Esophagus muscularis mucosa (tissue), 3 donors: Measurements from ENCODE around the gene AAR2.

ENCODE experiments used
- POLR2A ChIP-seq: fragments of 450-650 bp; IDR thresholded peaks from one replicate; pipeline ENCODE4 v1.6.1; 2017; ENCODE audit warnings: antibody characterized with exemption, moderate library complexity, mild to moderate bottlenecking, low read depth
- POLR2AphosphoS5 ChIP-seq, 2 donors: sonication (generic); formaldehyde crosslinking; IDR thresholded peaks; one replicate each; pipeline ENCODE4 v1.6.1; 2017; ENCODE audit warnings: antibody characterized with exemption in 2 of 2
- TF ChIP-seq, protein P1 (sequence below), 3 experiments: fragments of 200-600 bp in 2 of 3; fragments of 450-650 bp in 1 of 3; sonication (generic) in 2 of 3; IDR thresholded peaks; one replicate each; pipeline ENCODE4 v1.5.1; 2017 to 2019; ENCODE audit warnings: antibody characterized with exemption in 3 of 3, mild to moderate bottlenecking in 2 of 3, moderate library complexity in 1 of 3

DNA sequence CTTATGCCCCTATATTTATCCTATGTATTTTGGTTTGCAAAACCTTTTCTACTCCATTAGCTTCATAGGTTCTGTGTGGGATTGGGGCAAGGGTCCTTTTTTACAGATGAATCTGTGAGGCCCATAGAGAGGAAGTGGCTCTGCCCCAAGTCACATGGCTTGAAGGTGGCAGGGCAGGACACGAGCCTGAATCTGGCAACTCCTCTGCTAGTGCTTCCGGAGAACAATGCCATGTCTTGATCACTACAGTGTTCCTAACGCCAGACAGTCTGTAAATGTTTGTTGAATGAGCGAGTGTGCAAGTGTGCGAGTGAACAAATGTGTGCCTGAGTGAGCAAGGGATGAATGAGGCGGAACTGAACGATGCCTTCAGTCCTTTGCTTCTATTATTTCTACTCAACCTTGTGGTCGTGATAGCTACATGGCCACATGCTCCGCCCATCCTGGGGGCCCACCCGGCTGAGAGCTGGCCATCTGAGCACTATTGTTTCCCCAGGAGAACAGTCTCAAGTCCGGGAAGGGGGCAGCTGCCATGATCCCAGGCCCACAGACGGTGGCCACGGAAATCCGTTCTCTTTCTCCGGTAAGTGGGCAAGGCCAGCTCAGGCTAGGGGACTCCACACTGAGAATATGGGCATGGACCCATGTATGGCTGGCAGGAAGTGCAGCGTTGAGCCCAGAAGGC, 17.8 kb upstream of the AAR2 start:
- TF ChIP-seq, protein P1, sequence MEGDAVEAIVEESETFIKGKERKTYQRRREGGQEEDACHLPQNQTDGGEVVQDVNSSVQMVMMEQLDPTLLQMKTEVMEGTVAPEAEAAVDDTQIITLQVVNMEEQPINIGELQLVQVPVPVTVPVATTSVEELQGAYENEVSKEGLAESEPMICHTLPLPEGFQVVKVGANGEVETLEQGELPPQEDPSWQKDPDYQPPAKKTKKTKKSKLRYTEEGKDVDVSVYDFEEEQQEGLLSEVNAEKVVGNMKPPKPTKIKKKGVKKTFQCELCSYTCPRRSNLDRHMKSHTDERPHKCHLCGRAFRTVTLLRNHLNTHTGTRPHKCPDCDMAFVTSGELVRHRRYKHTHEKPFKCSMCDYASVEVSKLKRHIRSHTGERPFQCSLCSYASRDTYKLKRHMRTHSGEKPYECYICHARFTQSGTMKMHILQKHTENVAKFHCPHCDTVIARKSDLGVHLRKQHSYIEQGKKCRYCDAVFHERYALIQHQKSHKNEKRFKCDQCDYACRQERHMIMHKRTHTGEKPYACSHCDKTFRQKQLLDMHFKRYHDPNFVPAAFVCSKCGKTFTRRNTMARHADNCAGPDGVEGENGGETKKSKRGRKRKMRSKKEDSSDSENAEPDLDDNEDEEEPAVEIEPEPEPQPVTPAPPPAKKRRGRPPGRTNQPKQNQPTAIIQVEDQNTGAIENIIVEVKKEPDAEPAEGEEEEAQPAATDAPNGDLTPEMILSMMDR (IDR thresholded peaks at IDR 0.05), result no peak
- TF ChIP-seq POLR2A, result no peak
- no peak for TF ChIP-seq POLR2AphosphoS5 (IDR thresholded peaks at IDR 0.05)
